Measurements from ENCODE around the gene DDO.
"Not testable (repeated sequence)": the region's sequence is repeated elsewhere in the genome, so short reads cannot be mapped to it uniquely, and the experiment has no call there.

Gene DDO, protein sequence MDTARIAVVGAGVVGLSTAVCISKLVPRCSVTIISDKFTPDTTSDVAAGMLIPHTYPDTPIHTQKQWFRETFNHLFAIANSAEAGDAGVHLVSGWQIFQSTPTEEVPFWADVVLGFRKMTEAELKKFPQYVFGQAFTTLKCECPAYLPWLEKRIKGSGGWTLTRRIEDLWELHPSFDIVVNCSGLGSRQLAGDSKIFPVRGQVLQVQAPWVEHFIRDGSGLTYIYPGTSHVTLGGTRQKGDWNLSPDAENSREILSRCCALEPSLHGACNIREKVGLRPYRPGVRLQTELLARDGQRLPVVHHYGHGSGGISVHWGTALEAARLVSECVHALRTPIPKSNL

DNA sequence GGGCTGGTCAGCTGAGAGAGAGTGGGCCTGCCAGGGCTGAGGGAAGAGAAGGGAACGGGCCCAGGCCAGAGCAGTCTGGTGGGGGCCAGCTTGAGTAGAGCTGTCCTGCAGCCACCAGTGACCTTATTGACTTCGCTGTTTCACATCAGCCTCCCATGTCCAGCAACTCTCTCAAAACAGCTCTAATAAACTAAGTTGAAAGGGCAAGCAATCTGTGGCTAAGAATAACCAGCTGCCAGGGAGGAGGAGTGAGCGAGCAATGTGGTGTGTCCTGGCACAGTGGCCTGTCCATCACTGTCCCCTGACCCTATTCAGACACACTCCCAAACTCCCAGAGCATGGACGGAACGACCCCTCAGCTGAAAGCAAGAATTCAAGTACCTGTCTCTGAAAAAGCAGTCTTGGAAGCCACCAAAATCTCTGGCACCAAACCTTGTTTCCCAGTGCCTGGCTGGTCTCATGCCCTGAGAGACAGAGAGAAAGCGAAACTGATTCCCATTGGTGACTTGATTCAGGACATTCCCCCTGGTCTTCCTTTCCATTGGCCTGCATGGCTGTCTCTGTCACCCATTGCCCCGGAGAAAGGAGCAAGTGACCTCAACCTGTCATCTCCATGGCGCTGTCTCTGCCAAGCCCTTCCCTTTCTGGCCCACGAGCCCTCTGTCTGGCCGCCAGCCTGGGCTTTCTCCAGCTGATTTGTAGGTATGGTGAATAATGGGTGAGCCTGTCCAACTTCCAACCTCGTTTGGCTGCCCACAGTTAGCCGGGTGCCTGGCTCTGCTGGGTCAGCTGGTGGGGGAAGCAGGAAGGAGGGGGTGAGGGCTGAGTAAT lies at the start of gene DDO:
Gene DDO (minus strand): TSS at position 490 of the 831 bp plus-strand sequence. CDS start 2,113 bp downstream, outside the sequence.
- no peak for DNase-seq (ENCODE audit: low read depth in 2 of 2)

DNA sequence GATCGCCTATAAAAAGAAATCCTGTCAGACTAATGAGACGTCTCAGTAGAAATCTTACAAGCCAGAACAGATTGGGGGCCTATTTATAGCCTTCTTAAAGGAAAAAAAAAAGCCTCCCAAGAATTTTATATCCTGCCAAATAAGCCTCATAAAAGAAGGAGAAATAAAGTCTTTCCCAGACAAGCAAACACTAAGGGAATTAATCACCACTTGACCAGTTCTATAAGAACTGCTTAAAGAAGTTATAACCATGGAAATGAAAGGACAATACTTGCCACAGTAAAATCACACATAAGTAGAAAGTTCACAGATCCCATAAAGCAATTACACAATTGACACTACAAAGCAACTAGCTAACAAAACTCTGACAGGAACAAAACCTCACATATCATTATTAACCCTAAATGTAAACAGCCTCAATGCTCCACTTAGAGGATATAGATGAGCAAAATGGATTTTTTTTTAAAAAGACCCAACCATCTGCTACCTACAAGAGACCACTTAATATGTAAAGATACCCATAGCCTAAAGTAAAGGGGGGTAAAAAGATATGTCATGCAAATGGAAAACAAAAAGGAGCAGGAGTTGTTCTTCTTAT lies 47.6 kb upstream of the DDO start:
- DNase-seq (ENCODE audit: low read depth in 2 of 2) = no peak

DNA sequence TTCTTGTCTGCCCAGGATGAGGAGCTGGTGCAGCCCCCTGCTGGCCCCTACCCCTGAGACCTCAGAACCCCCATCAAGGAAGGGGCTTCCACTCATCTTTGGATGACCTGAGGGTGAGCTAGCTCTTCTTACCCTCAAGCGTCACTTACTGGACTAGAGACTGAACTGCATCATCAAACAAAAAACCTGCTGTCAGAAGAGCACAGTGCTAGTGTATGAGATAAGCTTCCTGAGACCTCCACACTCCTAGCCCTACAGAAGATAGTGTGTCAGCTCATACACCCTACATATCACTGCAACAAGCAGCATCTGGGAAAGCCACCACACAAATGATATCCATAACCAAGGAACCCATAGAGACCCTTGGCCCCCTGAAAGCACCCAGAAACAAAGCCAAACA lies 46.0 kb upstream of the DDO start:
- DNase-seq (ENCODE audit: low read depth in 2 of 2) = no peak

DNA sequence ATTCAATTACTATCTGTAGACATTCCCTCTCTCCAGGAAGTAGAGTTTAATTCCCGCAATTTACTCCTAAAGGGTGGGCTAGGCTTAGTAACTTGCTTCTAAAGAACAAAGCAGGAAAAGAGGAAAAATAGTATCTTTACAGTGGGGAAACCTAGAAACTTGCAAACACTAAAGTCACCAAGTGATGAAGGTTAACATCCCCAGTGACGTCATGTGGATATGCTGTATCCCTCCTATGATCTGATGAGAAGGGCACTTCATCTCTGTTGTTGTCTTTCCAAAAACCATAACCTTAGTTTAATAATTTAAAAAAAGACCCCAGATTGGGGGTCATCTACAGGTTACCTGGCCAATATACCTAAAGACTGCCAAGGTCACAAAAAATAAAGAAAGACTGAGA lies 43.8 kb upstream of the DDO start:
- DNase-seq (ENCODE audit: low read depth in 2 of 2) = no peak

DNA sequence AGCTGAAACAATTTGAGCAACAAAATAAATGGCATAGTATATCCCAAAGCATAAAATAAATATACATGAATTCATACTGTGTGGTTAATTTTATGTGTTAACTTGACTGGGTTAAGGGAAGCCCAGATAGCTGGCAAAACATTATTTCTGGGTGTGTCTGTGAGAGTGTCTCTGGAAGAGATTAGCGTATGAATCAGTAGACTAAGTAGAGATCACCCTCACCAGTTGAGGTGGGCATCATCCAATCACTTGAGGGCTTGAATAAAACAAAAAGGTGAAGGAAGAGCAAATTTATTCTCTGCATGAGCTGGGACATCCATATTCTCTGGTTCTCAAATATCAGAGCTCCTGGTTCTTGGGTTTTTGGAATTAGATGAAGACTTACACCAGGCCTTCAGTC lies 43.1 kb upstream of the DDO start:
- no peak for DNase-seq (ENCODE audit: low read depth in 2 of 2)

DNA sequence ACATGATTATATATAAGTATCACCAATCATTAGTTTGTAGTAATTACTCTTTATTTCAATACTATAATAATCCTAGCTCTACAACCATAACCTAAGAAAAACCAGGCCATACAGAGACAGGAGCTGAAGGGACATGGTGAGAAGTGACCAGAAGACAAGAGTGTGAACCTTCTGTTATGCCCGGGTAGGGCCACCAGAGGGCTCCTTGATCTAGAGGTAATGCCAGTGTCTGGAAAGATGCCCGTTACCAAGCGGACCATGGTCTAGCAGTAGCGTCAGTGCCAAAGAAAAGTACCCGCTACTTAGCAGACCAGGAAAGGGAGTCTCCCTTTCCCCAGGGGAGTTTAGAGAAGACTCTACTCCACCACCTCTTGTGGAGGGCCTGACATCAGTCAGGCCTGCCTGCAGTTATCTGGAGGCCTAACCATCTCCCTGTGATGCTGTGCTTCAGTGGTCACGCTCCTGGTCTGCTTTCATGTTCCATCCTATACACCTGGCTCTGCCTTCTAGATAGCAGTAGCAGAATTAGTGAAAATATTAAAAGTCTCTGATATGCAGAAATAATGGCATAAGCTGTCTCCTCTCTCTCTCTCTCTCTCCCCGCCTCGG lies 42.3 kb upstream of the DDO start:
- DNase-seq (ENCODE audit: low read depth in 2 of 2) = not testable (repeated sequence)

DNA sequence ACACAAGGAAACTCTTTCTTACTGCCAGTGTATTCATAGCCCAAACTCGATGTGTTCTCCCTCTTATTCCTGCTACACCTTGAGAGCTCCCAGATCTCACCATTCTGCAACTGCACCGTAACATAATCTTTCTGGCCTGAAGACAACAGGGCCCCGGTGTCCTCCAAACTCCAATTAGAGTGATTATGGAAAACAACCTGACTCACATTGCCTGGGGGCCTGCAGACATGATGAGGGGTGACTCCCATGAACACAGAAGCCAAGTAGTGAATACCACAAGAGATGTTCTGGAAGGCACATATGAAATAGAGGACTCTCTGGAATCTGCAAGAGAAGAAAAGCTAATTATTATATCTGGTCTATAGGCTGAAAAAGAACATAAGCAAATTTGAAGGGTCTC lies 41.3 kb upstream of the DDO start:
- DNase-seq (ENCODE audit: low read depth in 2 of 2) = no peak

DNA sequence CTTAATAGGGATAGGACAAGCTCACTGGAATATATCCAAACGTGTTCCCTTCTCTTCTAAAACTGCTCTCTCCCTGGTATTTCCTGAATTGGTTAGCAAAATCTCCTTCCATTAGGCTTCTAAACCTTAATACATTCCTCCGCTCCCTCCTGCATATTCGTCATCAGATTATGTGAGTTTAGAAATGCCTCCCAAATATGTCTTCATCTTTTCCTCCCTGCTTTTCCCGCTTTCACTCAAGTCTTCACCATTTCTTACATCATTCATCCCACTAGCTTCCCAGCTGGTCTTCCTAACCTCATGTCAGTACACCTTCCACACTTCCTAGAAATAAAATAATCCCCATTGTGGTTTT lies 34.1 kb upstream of the DDO start:
- DNase-seq (ENCODE audit: low read depth in 2 of 2) = no peak

DNA sequence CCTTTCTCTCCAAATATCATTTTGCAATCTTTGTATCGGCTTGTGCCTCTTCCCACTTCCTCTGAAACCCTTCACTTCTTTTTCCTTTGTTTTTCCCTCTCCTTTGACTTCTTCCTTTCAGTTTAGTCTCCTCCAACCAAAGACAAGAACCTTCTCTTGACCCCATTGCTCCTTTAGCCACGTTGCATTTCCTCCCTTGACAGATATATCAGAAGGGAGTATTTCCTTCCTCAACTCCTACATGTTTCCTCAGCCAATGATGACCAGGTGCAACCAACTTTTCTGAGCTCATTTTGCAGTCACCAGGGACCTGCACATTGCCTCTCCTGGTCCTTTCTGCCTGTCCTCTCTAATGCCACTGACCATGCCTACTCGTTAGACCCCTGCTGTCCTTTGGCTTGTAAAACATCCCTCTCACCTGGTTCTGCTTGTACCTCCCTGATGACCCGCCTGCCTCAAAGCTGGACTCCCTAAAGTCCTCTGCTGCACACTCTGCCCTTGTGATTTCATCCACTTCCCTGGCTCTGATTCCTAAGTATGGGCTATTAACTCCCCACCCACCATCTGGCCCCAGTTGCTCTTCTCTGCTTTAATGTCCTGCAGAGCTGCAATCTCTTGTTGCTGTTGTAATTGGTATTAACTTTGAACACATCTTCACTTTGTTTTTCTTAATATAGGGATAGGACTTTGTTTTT lies 33.6 kb upstream of the DDO start:
- no peak for DNase-seq (ENCODE audit: low read depth in 2 of 2)

DNA sequence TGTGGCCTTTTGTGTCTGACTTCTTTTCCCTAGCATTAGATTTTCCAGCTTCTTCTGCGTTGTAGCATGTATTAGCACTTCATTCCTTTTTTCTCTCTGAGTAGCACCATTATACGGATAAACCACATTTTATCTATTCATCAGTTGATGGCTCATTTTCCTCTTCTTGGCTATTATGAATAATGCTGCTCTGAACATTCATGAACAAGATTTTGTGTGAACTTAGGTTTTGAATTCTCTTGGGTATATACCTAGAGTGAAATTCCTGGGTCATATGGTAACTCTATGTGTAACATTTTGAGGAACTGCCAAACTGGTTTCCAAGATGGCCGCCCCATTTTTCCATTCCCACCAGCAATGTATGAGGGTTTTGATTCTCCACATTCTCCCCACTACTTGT lies 32.4 kb upstream of the DDO start:
- DNase-seq (ENCODE audit: low read depth in 2 of 2) = no peak

DNA sequence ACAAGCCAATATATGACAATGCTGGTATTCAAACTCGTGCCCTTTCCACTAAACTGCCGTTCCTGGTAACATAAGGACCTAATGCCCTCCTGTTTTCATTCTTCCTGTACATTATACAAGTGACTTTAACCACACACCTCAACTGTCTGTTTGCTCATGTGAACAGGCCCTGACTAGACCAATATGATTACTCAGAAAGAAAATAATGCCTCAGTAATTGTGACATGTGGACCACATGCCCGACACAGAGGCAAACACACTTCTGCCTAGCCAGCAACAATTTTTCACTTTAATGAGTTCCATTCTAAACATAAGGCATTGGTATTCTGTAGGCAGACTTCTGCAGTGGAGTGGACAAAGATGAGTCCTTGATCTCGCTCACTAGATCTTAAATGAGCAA lies 31.0 kb upstream of the DDO start:
- DNase-seq (ENCODE audit: low read depth in 2 of 2) = no peak

DNA sequence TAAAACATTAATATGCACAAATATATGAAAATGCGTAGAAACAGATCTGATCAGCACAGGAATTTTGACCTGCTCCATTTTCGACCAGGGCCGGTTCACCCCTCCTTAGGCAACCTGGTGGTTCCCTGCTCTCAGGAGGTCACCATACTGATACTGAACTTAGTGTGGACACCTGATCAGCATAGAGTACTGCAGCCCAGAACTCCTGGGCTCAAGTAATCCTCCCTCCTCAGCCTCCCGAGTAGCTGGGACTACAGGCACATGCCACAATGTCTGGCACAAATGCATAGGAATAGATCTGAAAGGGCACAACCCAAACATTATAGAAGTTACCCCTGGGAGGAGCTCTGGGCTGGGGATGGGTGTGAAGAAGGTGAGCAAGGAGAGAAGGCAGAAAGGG lies 24.7 kb upstream of the DDO start:
- no peak for DNase-seq (ENCODE audit: low read depth in 2 of 2)

DNA sequence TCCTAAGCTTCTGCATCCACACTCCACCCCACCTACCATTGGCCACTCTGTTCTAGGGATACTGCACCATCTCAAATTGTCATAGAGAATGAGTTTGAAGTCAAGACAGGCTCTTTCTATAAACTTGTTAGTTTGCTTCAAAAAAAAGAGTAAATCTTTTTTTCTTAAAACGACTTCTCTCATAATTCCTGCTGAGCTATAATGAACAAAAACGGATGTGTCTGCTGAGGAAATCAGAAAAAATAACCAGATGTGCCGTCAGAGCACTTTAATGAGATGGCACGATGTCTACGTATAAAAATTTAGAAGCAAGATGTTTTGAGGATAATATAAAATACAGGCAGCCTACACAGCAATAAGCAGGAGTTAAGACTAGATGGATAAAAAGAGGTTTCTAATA lies 24.0 kb upstream of the DDO start:
- no peak for DNase-seq (ENCODE audit: low read depth in 2 of 2)

DNA sequence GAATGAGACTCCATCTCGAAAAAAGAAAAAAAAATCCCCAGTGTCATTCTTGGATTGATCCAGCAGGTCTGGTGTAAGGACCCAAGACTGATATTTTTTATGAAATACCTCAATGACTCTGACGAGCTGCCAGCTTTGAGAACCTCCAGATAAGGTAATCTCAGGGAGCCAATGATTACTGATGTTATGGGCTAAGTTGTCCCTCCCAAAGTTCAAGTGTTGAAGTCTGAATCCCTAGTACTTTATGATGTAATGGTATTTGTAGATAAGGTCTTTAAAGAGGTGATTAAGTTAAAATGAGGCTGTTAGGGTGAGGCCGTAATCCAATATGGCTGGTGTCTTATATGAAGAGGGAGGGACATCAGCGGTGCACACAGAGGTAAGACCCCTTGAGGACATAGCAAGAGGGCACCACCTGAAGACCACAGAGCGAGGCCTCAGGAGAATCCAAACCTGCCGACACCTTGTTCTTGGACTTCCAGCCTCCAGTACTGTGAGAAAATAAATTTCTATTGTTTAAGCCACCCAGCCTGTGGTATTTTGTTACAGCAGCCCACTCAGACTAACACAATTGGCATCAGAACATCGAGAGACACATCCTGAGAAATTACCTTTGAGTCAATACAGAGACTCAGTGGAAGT lies 19.7 kb upstream of the DDO start:
- DNase-seq (ENCODE audit: low read depth in 2 of 2) = no peak

DNA sequence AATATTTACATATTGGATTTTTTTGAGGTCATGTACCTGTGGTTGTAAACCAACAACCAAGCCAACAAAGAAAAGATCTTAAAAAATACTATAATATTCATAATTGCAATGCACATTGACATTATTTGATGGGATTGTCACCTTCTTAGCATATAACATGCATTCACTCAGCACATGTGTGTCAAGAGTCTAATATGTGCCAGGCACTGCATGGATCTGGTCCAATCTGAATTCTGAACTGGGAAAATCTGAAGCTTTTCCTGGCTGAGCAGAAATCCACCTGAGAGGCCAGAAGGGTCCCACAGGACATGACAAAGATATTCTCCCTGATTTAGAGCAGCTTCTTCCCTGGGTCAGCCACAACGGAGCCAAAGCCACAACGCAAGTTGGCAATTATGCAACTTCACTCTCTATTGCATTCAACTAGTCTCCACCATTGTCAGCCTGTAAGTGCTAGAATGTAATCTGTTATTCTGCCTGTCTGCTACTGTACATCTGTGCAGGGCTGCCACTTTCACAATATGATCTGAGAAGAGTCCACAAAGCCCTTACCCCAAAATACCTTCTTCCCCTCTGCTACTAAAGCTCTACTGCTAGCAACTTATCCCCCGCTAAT lies 17.0 kb upstream of the DDO start:
- no peak for DNase-seq (ENCODE audit: low read depth in 2 of 2)

DNA sequence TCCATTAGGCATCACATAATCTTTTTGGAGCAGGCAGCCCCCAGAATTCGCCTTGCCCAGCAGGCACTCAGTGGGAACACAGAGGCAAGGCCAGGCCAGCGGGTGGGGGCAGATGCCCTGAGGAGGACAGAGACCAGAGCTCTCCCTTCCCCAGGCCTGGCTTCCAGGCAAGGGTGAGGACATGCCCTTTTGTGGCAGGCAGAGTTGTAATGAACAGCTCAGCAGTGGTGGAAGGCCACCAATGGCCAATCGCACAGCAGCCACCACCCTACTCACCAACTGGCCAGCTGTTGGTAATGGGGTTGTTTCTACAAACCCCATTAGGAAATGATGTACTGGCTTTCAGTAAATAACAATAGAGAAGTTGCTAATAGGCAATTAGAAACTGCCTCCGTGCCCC lies 15.4 kb upstream of the DDO start:
- no peak for DNase-seq (ENCODE audit: low read depth in 2 of 2)

DNA sequence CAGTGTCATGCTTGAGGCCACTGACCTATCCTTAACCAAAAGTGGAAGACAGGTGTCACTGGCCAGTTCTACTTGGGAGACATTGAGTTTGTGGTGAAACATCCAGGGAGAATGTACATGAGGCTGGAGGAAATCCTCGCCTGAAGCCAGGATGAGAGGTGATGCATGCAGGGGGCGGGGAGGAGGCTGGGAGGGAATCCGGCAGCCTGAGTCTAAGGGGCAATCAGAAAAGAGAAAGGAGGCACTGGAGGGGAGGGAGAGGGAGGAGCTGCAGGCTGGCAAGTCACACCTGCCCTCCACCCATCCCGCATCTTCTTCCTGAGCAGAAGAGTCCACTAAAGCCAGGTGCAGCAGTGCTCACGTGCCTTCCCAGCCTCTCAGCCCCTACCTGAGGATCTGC lies 14.9 kb upstream of the DDO start:
- DNase-seq (ENCODE audit: low read depth in 2 of 2) = no peak

DNA sequence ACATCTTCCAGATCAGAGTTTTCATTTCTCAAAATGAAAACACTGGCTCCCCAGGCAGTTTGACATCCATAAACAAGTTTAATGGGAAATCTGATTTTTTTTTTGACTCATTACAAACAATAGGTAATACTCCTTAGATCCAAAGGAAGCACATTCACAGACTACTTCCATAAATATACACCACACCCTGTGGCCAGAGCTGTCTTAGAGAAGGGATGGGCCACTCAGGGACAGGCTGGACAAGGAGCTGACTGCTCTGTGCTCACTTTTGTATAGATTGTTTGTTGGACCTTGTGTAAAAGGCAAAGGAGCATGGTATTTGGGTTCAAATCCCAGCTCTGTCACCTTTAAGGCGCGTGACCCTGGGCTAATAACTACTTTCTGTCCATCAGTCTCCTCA lies 12.8 kb upstream of the DDO start:
- no peak for DNase-seq (ENCODE audit: low read depth in 2 of 2)

DNA sequence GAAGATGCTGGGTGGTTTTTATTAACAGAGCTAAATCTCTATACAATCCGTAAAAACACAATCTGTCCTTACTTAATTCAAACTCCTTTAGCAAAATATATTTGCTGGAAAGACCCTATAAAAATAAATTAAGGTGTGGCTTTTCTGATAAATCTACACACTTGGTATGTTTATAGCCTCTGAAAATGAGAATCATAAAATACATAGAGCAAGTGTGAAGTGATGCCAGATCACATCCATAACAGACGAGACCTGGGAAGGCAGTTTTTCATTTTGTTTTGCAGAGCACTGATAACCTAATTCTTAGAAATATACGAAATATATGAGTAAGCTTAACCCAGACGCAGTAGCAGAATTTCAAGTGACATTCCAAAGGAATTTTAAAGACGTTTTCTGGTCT lies 10.4 kb upstream of the DDO start:
- no peak for DNase-seq (ENCODE audit: low read depth in 2 of 2)

DNA sequence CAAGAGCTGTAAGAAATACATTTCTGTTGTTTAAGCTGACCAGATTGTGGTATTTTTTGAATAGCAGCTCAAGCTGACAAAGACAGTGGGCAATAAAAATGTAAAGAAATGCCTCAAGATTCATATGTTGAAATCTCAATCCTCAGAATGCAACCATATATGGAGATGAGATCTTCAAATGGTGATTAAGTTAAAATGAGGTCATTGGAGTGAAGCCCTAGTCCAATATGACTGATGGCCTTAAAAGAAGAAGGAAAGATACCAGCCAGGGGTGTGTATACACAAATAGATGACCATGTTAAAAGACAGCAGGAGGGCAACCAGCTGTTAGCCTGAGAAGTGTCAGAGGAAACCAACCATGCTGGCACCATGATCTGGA lies 7.1 kb upstream of the DDO start:
- DNase-seq (ENCODE audit: low read depth in 2 of 2) = peak; percentile 13 to 17

All from fibroblast of skin of left quadriceps (primary cell).